ENCODE measurements around the gene TOP1.
"Not testable (repeated sequence)": the region's sequence is repeated elsewhere in the genome, so short reads cannot be mapped to it uniquely, and the experiment has no call there.

The TOP1 gene

GRCh38 chr20:41001497-41001896, 27.1 kb upstream of the TOP1 start:
- ChIA-PET CTCF (interaction anchor here (1.0 kb wide), 1 partner anchor 33 kb away, joined by 3 read pairs; no protein-coding TSS in a partner anchor), POLR2A (no interaction called here)
- no peak for TF ChIP-seq FOXK2 (IDR thresholded peaks at IDR 0.05)
- TF ChIP-seq SP1 (IDR thresholded peaks at IDR 0.05) = no peak
- TF ChIP-seq HDGF (IDR thresholded peaks at IDR 0.05; ENCODE audit: borderline replicate concordance) = no peak
- no peak for TF ChIP-seq ELF4 (IDR thresholded peaks at IDR 0.05)
- no peak for TF ChIP-seq LEF1 (IDR thresholded peaks at IDR 0.05; ENCODE audit: borderline replicate concordance)
- no peak for TF ChIP-seq FOXM1 (IDR thresholded peaks at IDR 0.05; ENCODE audit: borderline replicate concordance)
- TF ChIP-seq PKNOX1 (IDR thresholded peaks at IDR 0.05) = no peak
- TF ChIP-seq TARDBP (IDR thresholded peaks at IDR 0.05) = no peak
- no peak for TF ChIP-seq NFRKB (IDR thresholded peaks at IDR 0.05)
- TF ChIP-seq ZNF384 (IDR thresholded peaks at IDR 0.05) = no peak
- no peak for TF ChIP-seq ARNT (IDR thresholded peaks at IDR 0.05)
- no peak for TF ChIP-seq BHLHE40 (IDR thresholded peaks at IDR 0.05; ENCODE audit: borderline replicate concordance)
- no peak for TF ChIP-seq L3MBTL2 (conservative IDR thresholded peaks at IDR 0.05)
- TF ChIP-seq FOXA1 (IDR thresholded peaks at IDR 0.05) = no peak
- DNase-seq (ENCODE audit: extremely low spot score) = no peak

GRCh38 chr20:41002842-41003142, 25.8 kb upstream of the TOP1 start:
- POLR2A ChIA-PET = no interaction called here
- TF ChIP-seq ZNF384 (IDR thresholded peaks at IDR 0.05) (no peak), BHLHE40 (IDR thresholded peaks at IDR 0.05; ENCODE audit: borderline replicate concordance) (no peak), LEF1 (IDR thresholded peaks at IDR 0.05; ENCODE audit: borderline replicate concordance) (no peak), PKNOX1 (IDR thresholded peaks at IDR 0.05) (no peak), CTBP1 (IDR thresholded peaks at IDR 0.05; ENCODE audit: borderline replicate concordance) (no peak), FOXM1 (IDR thresholded peaks at IDR 0.05; ENCODE audit: borderline replicate concordance) (no peak), TARDBP (IDR thresholded peaks at IDR 0.05) (no peak)
- CTCF ChIA-PET = interaction anchor here (0.6 kb wide), 1 partner anchor 76 kb away, joined by 3 read pairs; no protein-coding TSS in a partner anchor
- DNase-seq (ENCODE audit: extremely low spot score) = no peak

- ChIA-PET CTCF (interaction anchor here (0.6 kb wide), 1 partner anchor 75 kb away, joined by 3 read pairs; no protein-coding TSS in a partner anchor), POLR2A (no interaction called here)
- TF ChIP-seq SUZ12 (IDR thresholded peaks at IDR 0.05) (no peak), NFRKB (IDR thresholded peaks at IDR 0.05) (no peak), BHLHE40 (IDR thresholded peaks at IDR 0.05; ENCODE audit: borderline replicate concordance) (no peak), PKNOX1 (IDR thresholded peaks at IDR 0.05) (no peak), CTBP1 (IDR thresholded peaks at IDR 0.05; ENCODE audit: borderline replicate concordance) (no peak), LEF1 (IDR thresholded peaks at IDR 0.05; ENCODE audit: borderline replicate concordance) (no peak), ELF4 (IDR thresholded peaks at IDR 0.05) (no peak), TARDBP (IDR thresholded peaks at IDR 0.05) (no peak), ZNF384 (IDR thresholded peaks at IDR 0.05) (no peak), SP1 (IDR thresholded peaks at IDR 0.05) (no peak), HDGF (IDR thresholded peaks at IDR 0.05; ENCODE audit: borderline replicate concordance) (no peak), FOXM1 (IDR thresholded peaks at IDR 0.05; ENCODE audit: borderline replicate concordance) (no peak), ARNT (IDR thresholded peaks at IDR 0.05) (no peak), FOXK2 (IDR thresholded peaks at IDR 0.05) (no peak), FOXA1 (IDR thresholded peaks at IDR 0.05) (no peak)
- no peak for DNase-seq (ENCODE audit: extremely low spot score)
Measured at GRCh38 chr20:41003143-41003935, 25.3 kb upstream of the TOP1 start.

- CTCF ChIA-PET; POLR2A ChIA-PET; DNase-seq (ENCODE audit: extremely low spot score): not testable (repeated sequence)
Measured at GRCh38 chr20:41003936-41004294, 24.7 kb upstream of the TOP1 start.

GRCh38 chr20:41004531-41005360, 23.9 kb upstream of the TOP1 start:
- CTCF ChIA-PET = interaction anchor here (1.1 kb wide), 1 partner anchor 14 kb away, joined by 5 read pairs; no protein-coding TSS in a partner anchor
- no peak for TF ChIP-seq FOXA1 (IDR thresholded peaks at IDR 0.05)
- TF ChIP-seq PKNOX1 (IDR thresholded peaks at IDR 0.05) = no peak
- TF ChIP-seq FOXK2 (IDR thresholded peaks at IDR 0.05) = no peak
- no peak for TF ChIP-seq FOXM1 (IDR thresholded peaks at IDR 0.05; ENCODE audit: borderline replicate concordance)
- no peak for TF ChIP-seq ARNT (IDR thresholded peaks at IDR 0.05)
- no peak for TF ChIP-seq L3MBTL2 (conservative IDR thresholded peaks at IDR 0.05)
- TF ChIP-seq HDGF (IDR thresholded peaks at IDR 0.05; ENCODE audit: borderline replicate concordance) = no peak
- TF ChIP-seq BHLHE40 (IDR thresholded peaks at IDR 0.05; ENCODE audit: borderline replicate concordance) = no peak
- TF ChIP-seq LEF1 (IDR thresholded peaks at IDR 0.05; ENCODE audit: borderline replicate concordance) = no peak
- no peak for TF ChIP-seq ELF4 (IDR thresholded peaks at IDR 0.05)
- no peak for TF ChIP-seq ZNF384 (IDR thresholded peaks at IDR 0.05)
- no peak for TF ChIP-seq CTBP1 (IDR thresholded peaks at IDR 0.05; ENCODE audit: borderline replicate concordance)
- TF ChIP-seq SUZ12 (IDR thresholded peaks at IDR 0.05) = no peak
- TF ChIP-seq SP1 (IDR thresholded peaks at IDR 0.05) = no peak
- TF ChIP-seq TARDBP (IDR thresholded peaks at IDR 0.05) = no peak
- no peak for TF ChIP-seq NFRKB (IDR thresholded peaks at IDR 0.05)
- POLR2A ChIA-PET = no interaction called here
- DNase-seq (ENCODE audit: extremely low spot score) = no peak
